ENCODE measurements around the gene GLS.

GLS gene

DNA sequence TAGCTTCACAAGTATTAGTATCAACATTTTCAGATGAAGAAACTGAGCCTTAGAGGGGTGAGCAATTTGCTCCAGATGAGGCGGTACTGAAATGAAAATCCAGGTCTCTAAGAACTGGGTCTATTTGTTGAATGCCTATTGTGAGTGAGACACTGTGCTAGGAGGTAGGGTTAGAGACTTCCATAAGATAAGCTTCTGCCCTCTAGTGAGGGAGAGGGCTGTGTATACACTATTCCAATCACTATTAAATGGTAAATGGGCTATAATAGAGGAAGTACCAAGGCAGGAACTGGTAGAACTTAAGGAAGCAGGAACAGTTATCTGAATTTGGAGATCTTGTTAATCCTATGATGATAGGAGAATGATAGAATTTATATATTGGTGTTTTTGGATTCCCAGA, 23.6 kb upstream of the GLS start:
- ChIA-PET POLR2A (no interaction called here), CTCF (no interaction called here)
- no peak overlapping the region for H3K4me3 ChIP-seq (ENCODE audit: low read depth, low read length)
- H3K27ac ChIP-seq (ENCODE audit: extremely low read depth, low read depth, low read length), result no peak overlapping the region
- no peaks in the 10 kb centered on the region for H3K36me3 ChIP-seq (ENCODE audit: control insufficient read depth in 2 of 2, insufficient read depth in 1 of 2, low read length in 2 of 2)
- H3K4me1 ChIP-seq (ENCODE audit: control insufficient read depth, insufficient read depth, low read length), result 0 out of 2 replicates have a peak, but pooled peaks cover 3% of the 10 kb centered on the region
- H3K9me3 ChIP-seq (ENCODE audit: control insufficient read depth, insufficient read depth, low read depth, low read length), result no peaks in the 10 kb centered on the region
- TF ChIP-seq ZNF561 (tag by site-specific recombination; IDR thresholded peaks at IDR 0.05; ENCODE audit: borderline replicate concordance) (no peak), SP7 (tag by site-specific recombination; IDR thresholded peaks at IDR 0.05) (no peak), ZNF391 (tag by site-specific recombination; IDR thresholded peaks at IDR 0.05; ENCODE audit: borderline replicate concordance, low read depth) (no peak), ZFP69B (tag by site-specific recombination; IDR thresholded peaks at IDR 0.05) (no peak), HOXA7 (CRISPR knock-in tag; IDR thresholded peaks at IDR 0.05; ENCODE audit: borderline replicate concordance) (no peak), KLF7 (tag by site-specific recombination; IDR thresholded peaks at IDR 0.05; ENCODE audit: borderline replicate concordance) (no peak), ZNF23 (tag by site-specific recombination; IDR thresholded peaks at IDR 0.05; ENCODE audit: borderline replicate concordance) (no peak), ZNF37A (tag by site-specific recombination; IDR thresholded peaks at IDR 0.05) (no peak), ZNF624 (tag by site-specific recombination; IDR thresholded peaks at IDR 0.05) (no peak), ZNF76 (tag by site-specific recombination; IDR thresholded peaks at IDR 0.05; ENCODE audit: borderline replicate concordance, low read depth) (no peak), GFI1B (tag by site-specific recombination; IDR thresholded peaks at IDR 0.05) (no peak), ZNF121 (tag by site-specific recombination; IDR thresholded peaks at IDR 0.05) (no peak), ZSCAN23 (tag by site-specific recombination; IDR thresholded peaks at IDR 0.05) (no peak), ZNF211 (tag by site-specific recombination; IDR thresholded peaks at IDR 0.05; ENCODE audit: low read depth) (no peak)
- TF ChIP-seq, protein P1, sequence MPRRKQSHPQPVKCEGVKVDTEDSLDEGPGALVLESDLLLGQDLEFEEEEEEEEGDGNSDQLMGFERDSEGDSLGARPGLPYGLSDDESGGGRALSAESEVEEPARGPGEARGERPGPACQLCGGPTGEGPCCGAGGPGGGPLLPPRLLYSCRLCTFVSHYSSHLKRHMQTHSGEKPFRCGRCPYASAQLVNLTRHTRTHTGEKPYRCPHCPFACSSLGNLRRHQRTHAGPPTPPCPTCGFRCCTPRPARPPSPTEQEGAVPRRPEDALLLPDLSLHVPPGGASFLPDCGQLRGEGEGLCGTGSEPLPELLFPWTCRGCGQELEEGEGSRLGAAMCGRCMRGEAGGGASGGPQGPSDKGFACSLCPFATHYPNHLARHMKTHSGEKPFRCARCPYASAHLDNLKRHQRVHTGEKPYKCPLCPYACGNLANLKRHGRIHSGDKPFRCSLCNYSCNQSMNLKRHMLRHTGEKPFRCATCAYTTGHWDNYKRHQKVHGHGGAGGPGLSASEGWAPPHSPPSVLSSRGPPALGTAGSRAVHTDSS (tag by site-specific recombination; IDR thresholded peaks at IDR 0.05), result no peak
- TF ChIP-seq, protein P2, sequence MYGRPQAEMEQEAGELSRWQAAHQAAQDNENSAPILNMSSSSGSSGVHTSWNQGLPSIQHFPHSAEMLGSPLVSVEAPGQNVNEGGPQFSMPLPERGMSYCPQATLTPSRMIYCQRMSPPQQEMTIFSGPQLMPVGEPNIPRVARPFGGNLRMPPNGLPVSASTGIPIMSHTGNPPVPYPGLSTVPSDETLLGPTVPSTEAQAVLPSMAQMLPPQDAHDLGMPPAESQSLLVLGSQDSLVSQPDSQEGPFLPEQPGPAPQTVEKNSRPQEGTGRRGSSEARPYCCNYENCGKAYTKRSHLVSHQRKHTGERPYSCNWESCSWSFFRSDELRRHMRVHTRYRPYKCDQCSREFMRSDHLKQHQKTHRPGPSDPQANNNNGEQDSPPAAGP (tag by site-specific recombination; IDR thresholded peaks at IDR 0.05), result no peak
- TF ChIP-seq, protein P3, sequence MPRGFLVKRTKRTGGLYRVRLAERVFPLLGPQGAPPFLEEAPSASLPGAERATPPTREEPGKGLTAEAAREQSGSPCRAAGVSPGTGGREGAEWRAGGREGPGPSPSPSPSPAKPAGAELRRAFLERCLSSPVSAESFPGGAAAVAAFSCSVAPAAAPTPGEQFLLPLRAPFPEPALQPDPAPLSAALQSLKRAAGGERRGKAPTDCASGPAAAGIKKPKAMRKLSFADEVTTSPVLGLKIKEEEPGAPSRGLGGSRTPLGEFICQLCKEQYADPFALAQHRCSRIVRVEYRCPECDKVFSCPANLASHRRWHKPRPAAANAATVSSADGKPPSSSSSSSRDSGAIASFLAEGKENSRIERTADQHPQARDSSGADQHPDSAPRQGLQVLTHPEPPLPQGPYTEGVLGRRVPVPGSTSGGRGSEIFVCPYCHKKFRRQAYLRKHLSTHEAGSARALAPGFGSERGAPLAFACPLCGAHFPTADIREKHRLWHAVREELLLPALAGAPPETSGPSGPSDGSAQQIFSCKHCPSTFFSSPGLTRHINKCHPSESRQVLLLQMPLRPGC (tag by site-specific recombination; IDR thresholded peaks at IDR 0.05), result no peak
- TF ChIP-seq, protein P4, sequence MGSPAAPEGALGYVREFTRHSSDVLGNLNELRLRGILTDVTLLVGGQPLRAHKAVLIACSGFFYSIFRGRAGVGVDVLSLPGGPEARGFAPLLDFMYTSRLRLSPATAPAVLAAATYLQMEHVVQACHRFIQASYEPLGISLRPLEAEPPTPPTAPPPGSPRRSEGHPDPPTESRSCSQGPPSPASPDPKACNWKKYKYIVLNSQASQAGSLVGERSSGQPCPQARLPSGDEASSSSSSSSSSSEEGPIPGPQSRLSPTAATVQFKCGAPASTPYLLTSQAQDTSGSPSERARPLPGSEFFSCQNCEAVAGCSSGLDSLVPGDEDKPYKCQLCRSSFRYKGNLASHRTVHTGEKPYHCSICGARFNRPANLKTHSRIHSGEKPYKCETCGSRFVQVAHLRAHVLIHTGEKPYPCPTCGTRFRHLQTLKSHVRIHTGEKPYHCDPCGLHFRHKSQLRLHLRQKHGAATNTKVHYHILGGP (tag by site-specific recombination; IDR thresholded peaks at IDR 0.05), result no peak
- TF ChIP-seq, protein P5, sequence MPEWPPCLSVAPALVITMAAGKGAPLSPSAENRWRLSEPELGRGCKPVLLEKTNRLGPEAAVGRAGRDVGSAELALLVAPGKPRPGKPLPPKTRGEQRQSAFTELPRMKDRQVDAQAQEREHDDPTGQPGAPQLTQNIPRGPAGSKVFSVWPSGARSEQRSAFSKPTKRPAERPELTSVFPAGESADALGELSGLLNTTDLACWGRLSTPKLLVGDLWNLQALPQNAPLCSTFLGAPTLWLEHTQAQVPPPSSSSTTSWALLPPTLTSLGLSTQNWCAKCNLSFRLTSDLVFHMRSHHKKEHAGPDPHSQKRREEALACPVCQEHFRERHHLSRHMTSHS (tag by site-specific recombination; IDR thresholded peaks at IDR 0.05), result no peak
- TF ChIP-seq, protein P6, sequence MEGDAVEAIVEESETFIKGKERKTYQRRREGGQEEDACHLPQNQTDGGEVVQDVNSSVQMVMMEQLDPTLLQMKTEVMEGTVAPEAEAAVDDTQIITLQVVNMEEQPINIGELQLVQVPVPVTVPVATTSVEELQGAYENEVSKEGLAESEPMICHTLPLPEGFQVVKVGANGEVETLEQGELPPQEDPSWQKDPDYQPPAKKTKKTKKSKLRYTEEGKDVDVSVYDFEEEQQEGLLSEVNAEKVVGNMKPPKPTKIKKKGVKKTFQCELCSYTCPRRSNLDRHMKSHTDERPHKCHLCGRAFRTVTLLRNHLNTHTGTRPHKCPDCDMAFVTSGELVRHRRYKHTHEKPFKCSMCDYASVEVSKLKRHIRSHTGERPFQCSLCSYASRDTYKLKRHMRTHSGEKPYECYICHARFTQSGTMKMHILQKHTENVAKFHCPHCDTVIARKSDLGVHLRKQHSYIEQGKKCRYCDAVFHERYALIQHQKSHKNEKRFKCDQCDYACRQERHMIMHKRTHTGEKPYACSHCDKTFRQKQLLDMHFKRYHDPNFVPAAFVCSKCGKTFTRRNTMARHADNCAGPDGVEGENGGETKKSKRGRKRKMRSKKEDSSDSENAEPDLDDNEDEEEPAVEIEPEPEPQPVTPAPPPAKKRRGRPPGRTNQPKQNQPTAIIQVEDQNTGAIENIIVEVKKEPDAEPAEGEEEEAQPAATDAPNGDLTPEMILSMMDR (tag by site-specific recombination; IDR thresholded peaks at IDR 0.05), result no peak

Measured in HEK293 (cell line).